NCI-H524 (cell line): ENCODE measurements around the gene NDE1.
"Not testable (repeated sequence)": the region's sequence is repeated elsewhere in the genome, so short reads cannot be mapped to it uniquely, and the experiment has no call there.

Experiments used
- DNase-seq, 2 experiments: peaks; one replicate each; lab custom pipeline; 2025; lab: John Stamatoyannopoulos, UW

Gene NDE1

GRCh38 chr16:15701367-15701766 is 51.3 kb downstream of the NDE1 start:
- no peak for DNase-seq

- no peak for DNase-seq
Observed at GRCh38 chr16:15701975-15702970, 52.2 kb downstream of the NDE1 start.

DNA sequence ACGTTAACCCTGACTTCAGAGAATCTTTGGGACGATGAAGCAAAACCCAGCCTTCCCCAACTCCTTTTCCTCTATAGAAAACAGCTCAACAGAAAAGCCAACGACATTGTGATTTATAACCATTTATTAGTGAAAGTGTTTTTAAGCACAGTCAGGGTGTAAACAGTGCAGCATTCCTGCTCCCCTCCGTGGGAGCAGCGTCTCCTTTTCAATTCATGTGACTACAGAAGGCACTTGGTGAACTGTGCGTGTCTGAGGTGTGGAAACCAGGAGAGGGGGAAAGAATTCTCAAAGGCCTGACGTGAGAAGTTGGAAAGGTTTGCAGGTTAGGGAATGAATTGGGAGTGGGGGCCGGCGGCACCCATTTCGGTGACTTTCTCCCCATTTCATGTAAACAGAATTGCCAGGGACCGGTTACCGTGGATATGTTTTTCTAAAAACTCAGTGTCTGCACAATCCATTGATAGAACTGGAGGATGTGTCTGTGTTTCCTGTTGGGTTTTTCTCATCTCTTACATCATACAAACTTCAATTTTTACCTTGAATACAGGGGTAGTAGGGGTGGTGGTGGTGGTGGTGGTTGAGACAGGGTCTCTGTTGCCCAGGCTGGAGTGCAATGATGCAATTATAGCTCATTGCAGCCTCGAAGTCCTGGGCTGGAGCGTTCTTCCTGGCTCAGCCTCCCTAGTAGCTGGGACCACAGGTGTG is 53.1 kb downstream of the NDE1 start:
- no peak for DNase-seq

GRCh38 chr16:15704545-15704987 is 54.5 kb downstream of the NDE1 start:
- peak; percentile 52 to 67 for DNase-seq

DNA sequence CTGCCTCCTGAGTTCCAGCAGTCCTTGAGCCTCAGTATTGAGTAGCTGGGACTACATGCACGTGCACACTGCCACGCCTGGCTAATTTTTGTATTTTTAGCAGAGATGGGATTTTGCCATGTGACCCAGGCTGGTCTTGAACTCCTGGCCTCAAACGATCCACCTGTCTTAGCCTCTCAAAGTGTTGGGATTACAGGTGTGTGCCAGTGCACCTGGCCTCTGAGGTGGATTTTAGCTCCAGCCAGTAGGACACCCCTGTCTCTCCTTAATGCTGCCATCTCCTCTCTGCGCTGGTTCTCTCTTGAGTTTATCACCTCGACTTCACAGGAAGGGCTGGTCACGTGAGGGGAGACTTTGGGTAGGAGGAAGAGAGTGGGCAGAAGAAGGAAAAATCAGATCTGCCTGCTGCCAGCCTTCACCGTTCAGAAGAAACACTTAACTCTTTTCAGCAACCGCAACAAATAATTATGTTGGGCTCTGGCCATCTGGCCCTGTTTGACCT is 55.1 kb downstream of the NDE1 start:
- DNase-seq: no peak

DNA sequence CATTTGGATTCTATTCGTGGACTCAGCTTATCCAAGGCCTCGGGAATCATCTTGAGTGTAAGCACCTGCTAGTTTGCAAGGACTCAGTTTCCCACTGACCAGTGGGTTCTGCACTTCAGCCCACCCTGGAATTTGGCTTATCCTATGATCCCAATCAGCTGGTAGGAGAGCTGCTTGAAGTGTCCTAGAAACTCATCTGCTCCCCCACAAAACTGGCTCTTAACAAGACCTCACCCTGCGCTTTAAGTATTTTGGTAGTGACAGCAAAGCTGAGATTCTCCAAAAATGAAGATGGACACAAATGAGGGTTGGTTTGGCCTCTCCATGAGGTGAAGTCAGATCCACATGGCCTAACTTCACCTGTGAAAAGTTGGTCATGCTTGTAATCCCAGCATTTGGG is 57.3 kb downstream of the NDE1 start:
- DNase-seq: no peak

- DNase-seq: no peak
Observed at GRCh38 chr16:15708096-15708495, 58.1 kb downstream of the NDE1 start.

DNA sequence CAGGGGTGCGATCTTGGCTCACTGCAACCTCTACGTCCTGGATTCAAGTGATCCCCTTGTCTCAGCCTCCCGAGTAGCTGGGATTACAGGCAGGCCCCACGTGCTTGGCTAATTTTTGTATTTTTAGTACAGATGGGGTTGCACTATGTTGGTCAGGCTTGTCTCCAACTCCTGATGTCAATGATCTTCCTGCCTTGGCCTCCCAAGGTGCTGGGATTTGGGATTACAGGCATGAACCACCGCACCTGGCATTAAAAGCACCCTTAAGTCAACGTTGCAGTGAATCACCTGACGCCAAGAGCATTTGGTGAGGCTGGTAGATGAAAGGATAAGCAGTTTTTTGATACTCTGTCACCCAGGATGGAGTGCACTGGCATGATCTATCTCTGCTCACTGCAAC is 59.0 kb downstream of the NDE1 start:
- DNase-seq: no peak

DNA sequence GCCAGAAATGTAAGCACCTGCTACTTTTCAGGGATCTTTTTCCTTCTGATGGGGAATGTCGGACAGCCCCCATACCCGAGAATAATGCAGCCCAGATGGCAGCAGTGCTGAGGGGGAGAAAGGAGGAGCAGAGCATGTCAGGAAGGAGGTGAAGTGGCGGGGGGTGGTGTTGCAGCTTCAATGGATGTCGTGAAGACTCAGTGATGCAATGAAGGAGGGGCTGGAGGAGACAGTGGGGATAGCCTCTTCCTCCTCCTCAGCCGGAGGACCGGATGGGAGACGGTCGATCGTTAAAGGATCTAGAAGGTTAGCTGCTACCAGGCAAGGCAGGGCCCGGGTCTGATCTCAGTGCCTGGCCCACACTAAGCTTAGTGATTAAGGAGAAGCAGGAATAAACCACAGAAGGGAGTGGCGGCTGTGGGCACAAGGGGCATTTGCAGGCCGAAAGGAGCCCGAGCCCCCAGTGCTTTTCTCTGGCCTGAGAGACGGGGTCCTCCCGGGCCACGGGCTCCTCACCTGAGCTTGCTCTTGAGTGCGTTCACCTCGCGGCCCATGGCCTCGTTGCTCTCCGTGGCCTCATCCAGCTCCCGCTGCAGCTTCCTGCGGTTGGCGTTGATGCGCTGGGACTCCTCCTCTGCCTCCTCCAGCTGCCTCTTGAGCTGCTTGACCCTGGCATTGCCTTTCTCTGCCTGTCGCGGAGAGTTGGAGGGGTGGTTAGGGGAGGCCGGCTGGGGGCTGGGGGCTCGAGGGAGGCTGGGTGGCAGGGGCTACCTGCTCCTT is 64.5 kb downstream of the NDE1 start:
- DNase-seq: no peak

DNA sequence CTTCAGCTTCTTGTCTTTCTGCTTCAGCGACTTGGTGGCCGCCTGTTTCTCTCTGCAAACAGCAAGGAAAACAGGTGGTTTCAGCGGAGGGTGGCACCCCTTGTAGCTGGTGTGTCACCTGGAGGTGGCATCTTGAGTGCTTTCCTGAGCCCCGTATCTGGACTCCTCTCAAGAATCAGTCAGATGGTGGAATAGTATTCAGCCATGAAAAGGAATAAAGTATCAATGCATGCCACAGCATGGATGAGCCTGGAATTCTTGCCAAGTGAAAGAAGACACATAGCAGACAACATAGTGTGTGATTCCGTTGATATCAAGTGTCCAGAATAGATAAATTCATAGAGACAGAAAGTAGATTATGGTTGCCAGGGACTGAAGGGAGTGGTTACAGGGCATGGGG is 65.2 kb downstream of the NDE1 start:
- DNase-seq: no peak

GRCh38 chr16:15716694-15717447 is 66.8 kb downstream of the NDE1 start:
- no peak for DNase-seq

DNA sequence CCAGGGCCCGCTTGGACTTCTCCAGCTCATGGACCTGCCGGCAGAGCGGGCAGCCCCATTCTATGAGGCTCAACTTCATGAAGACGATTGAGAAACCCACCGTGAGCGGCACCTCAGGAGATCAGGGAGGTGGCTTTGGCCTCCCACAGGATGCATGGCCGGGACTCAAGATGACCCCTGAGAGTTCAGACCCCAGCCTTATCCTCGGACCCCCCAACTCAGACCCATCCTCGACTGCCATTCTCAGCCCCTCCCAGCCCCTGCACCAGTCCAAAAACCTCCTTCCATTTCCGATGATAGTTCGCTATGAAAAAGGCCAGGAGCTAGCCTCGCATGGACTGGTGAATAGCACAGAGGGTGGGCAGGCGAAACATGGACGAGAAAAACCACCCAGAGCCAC is 71.0 kb downstream of the NDE1 start:
- no peak for DNase-seq

- DNase-seq: no peak
Observed at GRCh38 chr16:15723808-15724207, 73.8 kb downstream of the NDE1 start.

DNA sequence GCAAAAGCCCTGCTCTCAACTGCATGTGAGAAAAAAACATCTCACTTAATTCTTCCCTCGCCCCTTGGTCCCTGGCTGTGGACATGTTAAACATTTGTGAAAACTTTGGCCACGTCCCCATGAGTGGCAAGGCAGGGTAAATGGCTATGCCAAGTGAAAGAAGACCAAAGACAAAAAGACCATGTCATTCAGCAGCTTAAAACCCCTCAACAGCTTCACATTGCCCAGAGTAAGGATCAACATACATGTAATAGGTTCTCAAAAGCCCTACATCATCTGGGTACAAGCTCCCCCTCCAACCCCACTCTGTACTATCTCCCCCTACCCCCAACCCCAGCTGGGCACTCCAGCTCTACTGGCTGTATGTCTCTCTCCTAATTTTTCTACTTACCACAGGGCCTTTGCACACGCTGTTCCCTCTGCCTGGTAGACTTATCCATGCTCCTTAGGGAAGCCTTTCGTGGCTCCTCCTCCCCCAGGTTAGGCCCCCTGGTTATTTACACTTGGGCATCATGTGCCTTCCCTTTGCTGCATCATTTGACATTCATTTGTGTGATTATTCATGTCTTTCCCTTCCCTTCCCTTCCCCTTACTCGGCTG is 75.7 kb downstream of the NDE1 start:
- no peak for DNase-seq

DNA sequence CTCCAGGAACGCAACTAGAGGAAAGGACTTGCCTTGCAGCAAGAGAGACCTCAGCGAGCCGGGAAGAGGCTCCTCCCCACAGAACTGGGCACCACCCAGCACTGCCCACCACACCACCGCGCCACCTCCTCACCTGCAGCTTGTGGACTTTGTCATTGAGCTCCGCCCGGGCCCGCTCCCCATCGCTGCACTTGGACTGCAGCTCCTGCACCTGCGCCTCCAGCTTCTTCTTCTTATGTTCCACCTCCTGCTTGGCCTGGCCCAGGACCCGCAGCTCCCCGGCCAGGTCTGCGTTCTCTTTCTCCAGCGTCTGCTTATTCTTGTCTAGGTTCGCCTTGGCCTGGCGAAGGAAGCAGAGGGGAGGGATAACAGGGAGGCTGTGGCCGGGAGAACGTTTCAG is 76.7 kb downstream of the NDE1 start:
- DNase-seq: no peak

DNA sequence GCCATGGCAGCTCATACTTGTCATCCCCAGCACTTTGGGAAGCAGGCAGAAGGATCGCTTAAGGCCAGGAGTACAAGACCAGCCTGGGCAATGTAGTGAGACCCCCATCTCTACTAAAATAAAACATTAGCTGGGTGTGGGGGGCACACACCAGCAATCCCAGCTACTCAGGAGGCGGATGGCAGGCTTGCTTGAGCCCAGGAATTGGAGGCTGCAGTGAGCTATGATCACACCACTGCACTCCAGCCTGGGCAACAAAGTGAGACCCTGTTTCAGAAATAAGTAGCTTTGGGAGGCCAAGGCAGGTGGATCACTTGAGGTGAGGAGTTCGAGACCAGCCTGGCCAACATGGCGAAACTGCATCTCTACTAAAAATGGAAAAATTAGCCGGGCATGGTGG is 77.7 kb downstream of the NDE1 start:
- DNase-seq: not testable (repeated sequence)

DNA sequence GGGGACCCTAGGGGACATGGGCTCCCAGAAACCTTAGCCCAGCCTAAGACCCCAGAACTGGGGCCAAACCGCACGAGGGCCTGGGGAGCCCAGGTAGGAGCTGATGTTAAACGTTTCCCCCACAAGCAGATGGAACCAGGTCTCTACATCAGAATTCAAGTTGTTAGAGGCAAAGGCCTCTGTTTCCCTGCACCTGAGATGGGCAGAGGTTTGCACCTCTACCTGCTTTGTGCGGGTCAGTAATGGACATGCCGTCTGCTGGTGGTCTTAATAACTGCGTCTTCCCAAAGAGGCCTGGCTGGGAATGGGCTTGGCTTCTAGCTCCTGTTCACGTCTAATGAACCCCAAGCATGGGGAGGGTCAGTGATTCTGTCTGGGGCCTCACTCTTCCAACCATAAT is 79.1 kb downstream of the NDE1 start:
- DNase-seq: no peak

- no peak for DNase-seq
Observed at GRCh38 chr16:15732416-15732815, 82.4 kb downstream of the NDE1 start.

- no peak for DNase-seq
Observed at GRCh38 chr16:15735610-15736009, 85.6 kb downstream of the NDE1 start.

GRCh38 chr16:15736529-15736928 is 86.5 kb downstream of the NDE1 start:
- no peak for DNase-seq

DNA sequence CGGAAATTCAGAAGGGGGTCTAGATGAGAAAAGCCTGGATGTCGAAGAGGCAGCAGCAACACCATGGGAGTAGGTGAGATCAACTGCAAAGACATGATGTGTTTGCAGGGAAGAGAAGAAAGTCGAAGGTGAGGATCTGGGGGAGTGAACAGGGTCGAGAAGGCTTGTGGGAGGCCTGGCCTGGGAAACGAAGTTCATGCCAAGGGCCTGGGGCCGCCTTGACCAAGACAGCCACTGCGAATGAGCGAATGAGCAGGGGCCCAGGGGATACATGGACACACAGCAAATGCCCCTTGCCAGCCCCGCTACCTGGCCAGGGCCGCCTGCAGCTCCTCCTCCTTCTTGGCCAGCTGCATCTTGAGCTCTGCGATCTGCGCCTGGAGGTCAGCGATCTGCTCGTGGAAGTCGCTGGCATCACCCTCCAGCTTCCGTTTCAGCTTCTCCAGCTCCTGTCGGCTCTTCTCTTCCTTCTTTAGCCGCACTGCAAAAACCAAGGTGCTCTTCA is 87.1 kb downstream of the NDE1 start:
- no peak for DNase-seq
